Motor neuron (in vitro differentiated cells): ENCODE results near the gene STK25. TPM values are rescaled to one million over a fixed set of nuclear protein-coding genes. Genes with fewer than 3 reads are reported as not detected.

Experiments
- ATAC-seq, 8 experiments: fragments of 200-7000 bp; cut with Tn5 transposase; replicated peaks in 6 of 8; 2 replicates each; pipeline ENCODE4 v1.8.0; 2021; ENCODE audit warnings: mild to moderate bottlenecking in 8 of 8, moderate library complexity in 8 of 8
- H3K27ac ChIP-seq, 2 donors: fragments of 250-450 bp; sonication (Bioruptor Pico); 2 replicates each; pipeline ENCODE4 v1.9.0; 2021; ENCODE audit warnings: antibody characterized with exemption in 2 of 2, mild to moderate bottlenecking in 2 of 2, moderate library complexity in 1 of 2
- H3K4me1 ChIP-seq, 2 donors: fragments of 250-450 bp; sonication (Bioruptor Pico); replicated peaks in 1 of 2; 2 replicates each; pipeline ENCODE4 v1.6.1; 2021; ENCODE audit warnings: antibody characterized with exemption in 2 of 2, mild to moderate bottlenecking in 2 of 2, moderate library complexity in 1 of 2
- H3K4me3 ChIP-seq, 5 donors: fragments of 250-450 bp; sonication (Bioruptor Pico); 2 replicates each; pipeline ENCODE4 v1.9.0; 2021; ENCODE audit warnings: antibody characterized with exemption in 5 of 5, mild to moderate bottlenecking in 5 of 5, moderate library complexity in 4 of 5
- WGBS, 10 experiments: fragments of 450-650 bp; shearing (Covaris generic); methylation state at CpG; one replicate each; pipeline ENCODE4 v1.0.0; 2022; 5-methylcytosine and 5-hydroxymethylcytosine counted together
- in situ Hi-C, 9 experiments: fragments of 400-800 bp; cut with MboI; loops; one replicate each; pipeline ENCODE4 v1.15.0; 2021; ENCODE audit warnings: low sequenced_read_pairs in 9 of 9, low pct_unique_long_range_greater_than_20kb in 2 of 9; ENCODE audit not compliant: unreplicated experiment in 9 of 9
- total RNA-seq, 8 experiments: library from RNA; unstranded; fragments of 300-600 nt; gene quantifications; 2 replicates each; pipeline versions ENCODE4 v1.2.3 to v1.2.4, GENCODE V29; 2022

The STK25 gene
- total RNA-seq, 8 experiments from 2014 or later: 55.7 to 130 (median 103) TPM

DNA sequence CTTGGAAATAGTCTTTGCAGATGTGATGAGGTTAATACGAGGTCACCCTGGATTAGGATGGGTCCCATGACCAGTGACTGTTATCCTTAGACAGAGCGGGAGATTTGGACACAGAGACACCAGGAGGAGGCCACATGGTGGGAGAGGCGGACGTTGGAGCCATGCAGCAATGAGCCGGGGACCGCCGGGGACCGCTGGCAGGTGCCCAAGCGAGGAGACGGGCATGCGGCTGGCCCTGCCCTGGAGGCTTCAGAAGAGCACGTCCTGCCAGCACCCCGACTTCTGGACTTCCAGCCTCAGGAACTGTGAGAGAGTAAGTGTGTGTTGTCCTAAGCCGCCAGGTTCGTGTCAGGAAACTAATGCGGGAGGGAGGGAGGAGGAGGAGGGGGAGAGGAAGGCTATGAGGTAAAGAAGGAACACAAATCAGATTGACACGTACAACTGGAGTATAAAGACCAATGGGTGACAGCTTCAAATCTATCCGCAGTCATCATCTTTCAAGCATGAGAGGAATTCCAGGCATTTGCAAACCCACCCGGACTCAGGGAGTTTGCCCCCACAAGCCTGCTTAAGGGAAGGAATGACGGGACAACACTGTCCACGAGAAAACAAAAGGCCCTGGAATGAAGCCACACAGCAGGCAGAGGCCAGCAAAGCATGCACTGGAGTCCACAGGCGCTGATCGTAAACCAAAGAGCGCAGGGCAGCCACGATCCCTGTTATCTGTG lies 38.6 kb upstream of the STK25 start:
- H3K27ac ChIP-seq: no peak overlapping the region
- WGBS, 10 experiments: 20 to 94% (median 51%) methylated on average over 1 to 12 of the region's 25 CpGs; no CpG with 5 or more reads in 1 of the 10 experiments
- H3K4me1 ChIP-seq: peaks cover under 1 to 9% of the 10 kb centered on the region in 2 donors
- ATAC-seq: peak in 6 of 8 experiments; percentile 56 to 86 (median 68)
- H3K4me3 ChIP-seq: no peak overlapping the region
- in situ Hi-C loops: no loop called here

DNA sequence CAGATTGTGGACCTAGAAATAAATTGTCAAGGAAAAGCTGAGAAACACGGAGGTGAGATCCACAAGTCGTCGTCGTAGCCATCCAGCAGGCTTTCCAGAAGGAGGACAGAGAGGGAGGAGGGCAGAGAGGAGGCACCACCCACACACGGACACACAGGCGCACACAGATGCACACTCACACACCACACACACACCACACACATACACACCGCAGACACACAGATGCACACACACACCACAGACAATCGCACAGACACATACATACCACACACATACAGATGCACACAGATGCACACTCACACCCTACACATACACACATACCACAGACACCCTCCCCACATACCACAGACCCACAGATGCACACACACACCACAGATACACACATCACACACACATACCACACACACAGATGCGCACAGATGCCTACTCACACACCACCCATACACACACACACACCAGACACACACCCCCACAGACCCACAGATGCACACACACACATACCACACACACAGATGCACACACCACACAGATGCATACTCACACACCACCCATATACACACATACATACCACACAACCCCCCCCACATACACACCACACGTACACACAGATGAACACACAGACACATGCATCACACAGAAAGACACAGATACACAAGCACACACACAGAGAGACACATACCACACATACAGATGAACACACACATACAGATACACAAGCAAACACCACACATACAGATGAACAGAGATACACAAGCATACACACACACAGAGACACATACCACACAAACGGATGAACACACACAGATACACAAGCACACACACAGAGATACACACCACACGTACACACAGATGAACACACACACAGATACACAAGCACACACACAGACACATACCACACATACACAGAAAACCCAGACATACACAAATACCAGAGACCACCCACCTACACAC lies 37.4 kb upstream of the STK25 start:
- ATAC-seq: no peak
- no peak overlapping the region for H3K27ac ChIP-seq
- 44 to 100% (median 94%) methylated on average over 1 to 7 of the region's 12 CpGs for WGBS, 10 experiments

GRCh38 chr2:241545106-241545505 lies 36.7 kb upstream of the STK25 start:
- peaks cover 7 to 15% of the 10 kb centered on the region in 2 donors for H3K4me1 ChIP-seq
- in situ Hi-C loops: no loop called here
- no peak overlapping the region for H3K4me3 ChIP-seq
- no peak overlapping the region for H3K27ac ChIP-seq
- no peak for ATAC-seq
- 0 to 86% (median 74%) methylated on average over 1 to 10 of the region's 10 CpGs; no CpG with 5 or more reads in 2 of the 10 experiments for WGBS, 10 experiments

More for the DNA sequence above, 37.4 kb upstream of the STK25 start:
- Histone ChIP-seq H3K4me1 (peaks cover 5 to 15% of the 10 kb centered on the region in 2 donors), H3K4me3 (no peak overlapping the region)
- in situ Hi-C loops: no loop called here

DNA sequence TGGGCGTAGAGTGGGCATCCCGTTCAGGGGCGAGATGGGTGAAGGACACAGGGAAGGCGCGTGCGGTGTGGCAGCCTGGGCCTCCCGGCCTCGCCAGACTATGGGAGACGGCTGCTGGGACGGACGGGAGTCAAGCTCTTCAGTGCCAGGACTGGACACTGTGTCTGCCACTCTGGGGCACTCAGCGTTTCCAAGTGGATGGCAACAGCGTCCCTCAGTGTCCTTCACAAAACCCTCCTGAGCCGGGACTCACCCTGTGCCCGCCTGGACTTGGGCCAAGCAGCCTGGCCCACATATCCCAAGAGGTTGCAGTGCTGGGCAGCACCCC lies 33.9 kb upstream of the STK25 start:
- Histone ChIP-seq H3K27ac (no peak overlapping the region), H3K4me1 (peaks cover 7 to 14% of the 10 kb centered on the region in 2 donors), H3K4me3 (no peak overlapping the region)
- 100% methylated on average over 2 of the region's 15 CpGs; no CpG with 5 or more reads in 9 of the 10 experiments for WGBS, 10 experiments
- in situ Hi-C loops: no loop called here
- ATAC-seq: no peak

DNA sequence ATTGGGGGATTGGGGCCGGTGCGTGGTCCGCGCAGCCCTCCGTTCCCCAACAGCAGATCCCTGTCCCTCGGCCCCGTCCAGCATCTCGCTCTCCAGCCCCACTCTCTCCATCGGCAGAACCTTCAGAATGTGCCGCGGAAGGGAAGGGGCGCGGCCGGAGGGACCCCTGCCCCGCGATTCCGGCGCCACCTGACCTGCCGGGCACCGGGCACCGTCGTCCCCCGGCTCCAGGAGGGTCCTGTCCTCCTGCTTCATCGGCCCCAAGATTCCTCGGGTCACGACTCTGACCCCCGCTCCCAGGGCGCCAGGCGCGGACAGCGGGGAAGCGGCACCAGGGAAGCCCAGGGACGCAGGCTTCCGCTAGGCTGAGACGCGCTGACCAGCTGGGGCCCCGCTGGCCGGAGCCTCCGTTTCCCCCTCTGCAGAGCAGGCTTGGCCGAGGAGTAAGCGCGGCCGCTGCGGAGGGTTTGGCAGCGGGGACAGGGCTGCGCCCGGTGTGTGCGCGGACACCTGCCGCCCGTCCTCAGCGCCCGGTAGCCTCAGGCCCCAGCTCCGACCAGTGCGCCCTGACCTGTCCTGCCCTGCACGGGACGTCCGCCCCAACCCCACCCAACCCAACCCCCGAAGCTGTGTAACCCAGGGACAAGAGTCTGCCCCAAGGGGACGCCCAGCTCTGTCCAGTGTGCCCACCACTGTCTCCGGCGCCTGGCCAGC lies 33.3 kb upstream of the STK25 start:
- ATAC-seq: peak in 4 of 8 experiments; percentile 1 to 11 (median 5)
- Histone ChIP-seq H3K4me3 (peak overlapping the region; percentile 8 to 34 (median 21)), H3K27ac (no peak overlapping the region), H3K4me1 (peaks cover 7 to 9% of the 10 kb centered on the region in 2 donors)
- in situ Hi-C loops: no loop called here
- WGBS, 10 experiments: no CpG with 5 or more reads among the region's 62 CpGs

DNA sequence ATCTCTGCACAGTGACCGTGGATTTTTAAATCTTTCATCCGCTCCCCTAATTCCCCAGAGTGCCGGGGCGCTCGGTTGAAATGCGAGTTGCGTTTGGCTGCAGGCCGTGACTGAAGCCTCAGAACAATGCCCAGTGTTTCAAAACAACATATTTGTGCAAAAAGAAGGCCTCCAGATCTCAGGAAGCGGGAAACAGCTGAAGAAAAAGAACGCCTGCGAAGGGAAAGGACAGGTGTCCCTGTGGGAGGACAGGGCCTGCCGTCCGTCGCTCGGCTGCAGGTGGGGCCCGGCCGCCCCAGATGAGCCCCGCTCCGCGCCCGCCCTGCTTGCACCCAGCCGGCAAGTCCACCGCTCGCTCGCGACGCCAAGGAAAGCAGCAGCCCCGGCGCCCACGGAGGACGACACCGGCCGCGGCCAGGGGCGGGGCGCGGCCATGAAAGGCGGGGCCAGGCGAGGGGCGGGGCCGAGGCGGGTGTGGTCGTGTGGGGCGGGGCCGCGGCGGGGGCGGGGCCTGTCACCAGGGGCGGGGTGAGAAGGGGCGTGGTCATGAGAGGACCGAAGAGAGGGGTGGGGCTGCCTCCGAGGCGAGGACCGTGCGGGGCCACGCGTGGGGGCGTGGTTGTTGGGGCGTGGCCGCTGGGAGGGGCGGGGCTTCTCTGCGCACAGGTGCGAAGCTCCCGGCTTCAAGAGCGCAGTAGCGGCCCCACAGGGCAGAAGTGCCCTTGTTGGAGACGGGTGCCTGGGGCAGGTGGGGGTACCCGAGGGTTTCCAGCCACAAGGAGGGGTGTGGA lies 32.6 kb upstream of the STK25 start:
- 37 to 80% (median 58%) methylated on average over 1 to 11 of the region's 68 CpGs; no CpG with 5 or more reads in 6 of the 10 experiments for WGBS, 10 experiments
- peak; percentile 60 to 92 (median 85) for ATAC-seq
- Histone ChIP-seq H3K4me1 (peaks cover 7% of the 10 kb centered on the region in 2 donors), H3K27ac (peak overlapping the region in 1 of 2 donors; percentile 47), H3K4me3 (peak overlapping the region; percentile 14 to 34 (median 21))
- in situ Hi-C loops: no loop called here

GRCh38 chr2:241540401-241540770 lies 32.0 kb upstream of the STK25 start:
- 50 to 53% (median 50%) methylated on average over 2 to 4 of the region's 10 CpGs; no CpG with 5 or more reads in 7 of the 10 experiments for WGBS, 10 experiments
- in situ Hi-C loops: no loop called here
- H3K27ac ChIP-seq: no peak overlapping the region
- H3K4me1 ChIP-seq: peaks cover 7% of the 10 kb centered on the region in 2 donors
- peak overlapping the region in 1 of 5 donors; percentile 34 for H3K4me3 ChIP-seq
- ATAC-seq: peak in 7 of 8 experiments; percentile 10 to 45 (median 30)

DNA sequence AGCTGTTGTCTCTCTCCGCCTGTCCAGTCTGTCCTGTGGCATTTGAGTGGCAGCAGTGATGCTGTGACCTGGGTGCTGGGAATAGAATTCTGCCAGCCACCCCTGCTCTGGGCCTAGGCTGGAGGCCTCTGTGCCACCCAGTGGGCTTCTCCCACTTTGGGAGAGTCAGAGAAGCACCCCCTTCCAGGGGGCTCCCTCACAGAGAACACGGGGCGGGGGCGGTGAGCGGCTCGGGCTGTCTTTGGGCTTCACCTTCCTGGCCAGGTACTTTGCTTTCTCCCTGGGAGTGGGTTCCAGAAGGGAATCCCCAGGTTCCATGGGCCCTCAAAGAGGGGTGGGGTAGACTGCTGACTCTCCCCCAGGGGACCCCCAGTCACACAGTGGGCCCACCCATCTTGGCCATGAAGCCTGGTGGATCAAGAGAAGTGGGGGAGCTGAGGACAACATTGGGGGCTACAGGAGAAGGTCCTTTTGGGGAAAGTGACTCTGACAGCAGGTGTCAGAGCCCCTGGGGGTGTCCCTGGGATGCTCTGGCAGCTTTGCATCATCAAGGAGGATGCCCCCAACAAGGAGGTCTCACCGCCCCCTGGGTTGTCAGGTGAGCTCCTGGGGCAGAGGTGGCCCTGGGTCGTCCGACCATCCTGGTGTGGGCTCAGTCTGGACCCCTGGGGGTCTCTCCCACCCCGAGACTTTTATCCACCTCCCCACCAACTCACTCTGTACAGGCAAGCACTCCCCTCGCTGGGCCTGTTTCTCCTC lies 31.4 kb upstream of the STK25 start:
- in situ Hi-C loops: no loop called here
- H3K4me3 ChIP-seq: no peak overlapping the region
- WGBS, 10 experiments: 60 to 100% methylated on average over 2 to 3 of the region's 11 CpGs; no CpG with 5 or more reads in 8 of the 10 experiments
- ATAC-seq: no peak
- no peak overlapping the region for H3K27ac ChIP-seq
- H3K4me1 ChIP-seq: peaks cover 7% of the 10 kb centered on the region in 2 donors

- in situ Hi-C loops: no loop called here
- 76 to 90% (median 86%) methylated on average over 2 to 8 of the region's 15 CpGs; no CpG with 5 or more reads in 6 of the 10 experiments for WGBS, 10 experiments
- ATAC-seq: no peak
- Histone ChIP-seq H3K4me1 (peaks cover 7% of the 10 kb centered on the region in 2 donors), H3K4me3 (no peak overlapping the region), H3K27ac (no peak overlapping the region)
Observed at GRCh38 chr2:241538838-241539615, 30.6 kb upstream of the STK25 start.

GRCh38 chr2:241535871-241536655 lies 27.7 kb upstream of the STK25 start:
- no peak for ATAC-seq
- 33 to 100% (median 70%) methylated on average over 1 to 8 of the region's 13 CpGs; no CpG with 5 or more reads in 3 of the 10 experiments for WGBS, 10 experiments
- in situ Hi-C loops: no loop called here
- peaks cover 0 to 3% of the 10 kb centered on the region in 2 donors for H3K4me1 ChIP-seq
- H3K27ac ChIP-seq: no peak overlapping the region
- H3K4me3 ChIP-seq: no peak overlapping the region
